Gastroesophageal sphincter (tissue), 4 donors: ENCODE measurements around the gene RUNX3. TPM values are rescaled to one million over a fixed set of nuclear protein-coding genes. Genes with fewer than 3 reads are reported as not detected.

Experiments
- ATAC-seq: fragments of 150-250 bp; one replicate; pipeline ENCODE4 v1.9.1; 2016; ENCODE audit warnings: mild to moderate bottlenecking, moderate library complexity
- H3K27ac ChIP-seq, 4 donors: fragments of 200-600 bp; sonication (generic) in 3 of 4; 1 replicate in 3 of 4; 2 replicates in 1 of 4; pipeline ENCODE4 v1.5.1; 2016 to 2019
- H3K27me3 ChIP-seq: fragments of 200-600 bp; sonication (generic); one replicate; pipeline ENCODE4 v1.5.1; 2019
- H3K36me3 ChIP-seq, 2 donors: fragments of 200-600 bp; sonication (generic); one replicate each; pipeline ENCODE4 v1.5.1; 2019; ENCODE audit warnings: control low read depth in 1 of 2
- H3K4me1 ChIP-seq, 3 donors: fragments of 200-600 bp; sonication (generic); 1 replicate in 2 of 3; 2 replicates in 1 of 3; pipeline ENCODE4 v1.5.1; 2016 to 2019; ENCODE audit warnings: control low read depth in 2 of 3
- H3K4me3 ChIP-seq, 2 donors: fragments of 200-600 bp; sonication (generic); one replicate each; pipeline ENCODE4 v1.5.1; 2019; ENCODE audit warnings: mild to moderate bottlenecking in 1 of 2, moderate library complexity in 1 of 2
- H3K9me3 ChIP-seq, 3 donors: fragments of 200-600 bp; sonication (generic); one replicate each; pipeline ENCODE4 v1.5.1; 2017 to 2019; ENCODE audit warnings: control low read depth in 2 of 3
- EP300 ChIP-seq: sonication (generic); formaldehyde crosslinking; IDR thresholded peaks from one replicate; pipeline ENCODE4 v1.6.1; 2017; ENCODE audit warnings: antibody characterized with exemption, mild to moderate bottlenecking
- POLR2A ChIP-seq, 2 donors: fragments of 450-650 bp; IDR thresholded peaks; one replicate each; pipeline ENCODE4 v1.6.1; 2017; ENCODE audit warnings: antibody characterized with exemption in 2 of 2, mild to moderate bottlenecking in 2 of 2, moderate library complexity in 1 of 2
- POLR2AphosphoS5 ChIP-seq: sonication (generic); formaldehyde crosslinking; IDR thresholded peaks from one replicate; pipeline ENCODE4 v1.6.1; 2017; ENCODE audit warnings: antibody characterized with exemption
- WGBS, 2 donors: methylation state at CpG; one replicate each; pipeline ENCODE4 v1.1.5; 2018; ENCODE audit warnings: low coverage in 1 of 2; 5-methylcytosine and 5-hydroxymethylcytosine counted together
- total RNA-seq, 4 donors: library from RNA; depleted of rRNA; stranded (reverse); fragments of >200 nt; gene quantifications; one replicate each; pipeline ENCODE4 v1.1.0, GENCODE V29; 2016
- TF ChIP-seq, protein P1 (sequence below), 4 experiments: fragments of 200-600 bp in 2 of 4; fragments of 450-650 bp in 2 of 4; sonication (generic) in 1 of 4; IDR thresholded peaks; one replicate each; pipeline ENCODE4 v1.5.1; 2017 to 2019; ENCODE audit warnings: antibody characterized with exemption in 4 of 4, mild to moderate bottlenecking in 2 of 4, moderate library complexity in 2 of 4

The RUNX3 gene
- total RNA-seq, 4 donors from 2014 or later = 0.62 to 2.0 (median 1.3) TPM

DNA sequence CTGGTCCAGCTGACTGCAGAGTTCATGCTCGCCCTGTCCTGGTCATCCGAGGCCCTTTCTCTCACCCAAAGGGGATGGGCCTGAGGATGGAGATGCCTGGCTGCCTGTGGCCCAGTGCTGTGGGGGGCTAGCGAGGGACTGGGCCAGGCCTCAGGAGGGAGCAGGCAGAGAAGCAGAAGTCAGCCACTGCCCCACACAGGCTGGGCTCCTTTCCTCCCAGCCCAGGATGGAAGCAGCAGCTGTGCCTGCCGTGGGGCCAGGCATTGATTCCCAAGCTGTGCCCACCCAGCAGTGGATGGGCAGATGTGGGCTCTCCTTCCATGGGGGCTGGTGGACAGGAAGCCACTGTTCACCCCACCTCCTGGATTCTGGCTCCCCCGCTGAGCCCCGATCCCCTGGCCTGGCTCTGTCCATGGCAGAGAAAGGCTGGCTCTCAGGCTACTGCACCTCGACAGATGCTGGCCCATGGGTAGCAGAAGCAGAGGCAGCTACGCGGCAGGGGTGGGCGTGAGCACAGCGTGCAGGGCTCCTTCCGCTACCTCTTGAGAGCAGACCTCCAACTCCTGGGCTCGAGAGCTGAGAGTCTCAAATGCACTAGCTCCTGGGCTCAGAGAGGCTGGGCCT is 24.6 kb downstream of the RUNX3 start:
- no peak for ATAC-seq
- H3K27me3 ChIP-seq = peaks cover 59% of the 10 kb centered on the region
- no peak overlapping the region for H3K4me3 ChIP-seq
- 80% methylated on average over 1 of the region's 13 CpGs; no CpG with 5 or more reads in 1 of the 2 donors for WGBS, 2 donors
- no peak overlapping the region for H3K27ac ChIP-seq
- no peak for TF ChIP-seq EP300
- no peak for TF ChIP-seq POLR2A (IDR thresholded peaks at IDR 0.05)
- TF ChIP-seq, protein P1, sequence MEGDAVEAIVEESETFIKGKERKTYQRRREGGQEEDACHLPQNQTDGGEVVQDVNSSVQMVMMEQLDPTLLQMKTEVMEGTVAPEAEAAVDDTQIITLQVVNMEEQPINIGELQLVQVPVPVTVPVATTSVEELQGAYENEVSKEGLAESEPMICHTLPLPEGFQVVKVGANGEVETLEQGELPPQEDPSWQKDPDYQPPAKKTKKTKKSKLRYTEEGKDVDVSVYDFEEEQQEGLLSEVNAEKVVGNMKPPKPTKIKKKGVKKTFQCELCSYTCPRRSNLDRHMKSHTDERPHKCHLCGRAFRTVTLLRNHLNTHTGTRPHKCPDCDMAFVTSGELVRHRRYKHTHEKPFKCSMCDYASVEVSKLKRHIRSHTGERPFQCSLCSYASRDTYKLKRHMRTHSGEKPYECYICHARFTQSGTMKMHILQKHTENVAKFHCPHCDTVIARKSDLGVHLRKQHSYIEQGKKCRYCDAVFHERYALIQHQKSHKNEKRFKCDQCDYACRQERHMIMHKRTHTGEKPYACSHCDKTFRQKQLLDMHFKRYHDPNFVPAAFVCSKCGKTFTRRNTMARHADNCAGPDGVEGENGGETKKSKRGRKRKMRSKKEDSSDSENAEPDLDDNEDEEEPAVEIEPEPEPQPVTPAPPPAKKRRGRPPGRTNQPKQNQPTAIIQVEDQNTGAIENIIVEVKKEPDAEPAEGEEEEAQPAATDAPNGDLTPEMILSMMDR (IDR thresholded peaks at IDR 0.05) = no peak
- no peak for TF ChIP-seq POLR2AphosphoS5
- H3K9me3 ChIP-seq = no peaks in the 10 kb centered on the region
- no peaks in the 10 kb centered on the region for H3K4me1 ChIP-seq
- H3K36me3 ChIP-seq = no peaks in the 10 kb centered on the region

DNA sequence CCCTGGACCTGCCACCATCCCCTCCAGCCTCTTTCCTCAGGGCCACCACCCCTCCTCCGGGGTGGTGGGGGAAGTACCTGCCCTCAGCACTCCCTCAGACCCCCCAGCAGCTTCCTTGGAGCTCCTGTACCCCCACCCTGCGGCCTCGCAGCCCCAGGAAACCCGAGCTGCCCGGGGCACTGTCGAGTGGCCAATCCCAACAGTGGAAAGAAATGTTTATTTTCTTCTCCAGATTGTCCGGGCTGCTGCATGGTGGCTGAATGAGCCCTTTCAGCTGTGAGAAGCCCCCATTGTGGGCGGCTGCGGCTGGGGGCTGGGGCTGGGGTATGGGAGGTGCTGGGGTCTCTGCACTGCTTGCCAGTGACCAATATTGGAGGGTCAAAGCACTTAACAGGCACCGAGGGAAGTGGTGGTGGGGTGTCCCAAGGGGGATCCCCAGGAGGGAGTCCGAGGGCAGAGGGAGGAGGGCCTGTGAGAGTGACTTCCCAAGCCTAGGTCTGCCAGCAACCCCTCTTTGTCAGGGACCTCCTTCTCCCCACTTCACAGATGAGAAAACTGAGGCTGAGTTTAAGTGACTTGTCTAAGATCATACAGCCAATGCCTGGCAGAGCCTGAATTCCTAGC is 25.2 kb downstream of the RUNX3 start:
- ATAC-seq = no peak
- H3K36me3 ChIP-seq = no peaks in the 10 kb centered on the region
- H3K9me3 ChIP-seq = no peaks in the 10 kb centered on the region
- no peak for TF ChIP-seq EP300
- TF ChIP-seq POLR2A (IDR thresholded peaks at IDR 0.05) = no peak
- no peak for TF ChIP-seq POLR2AphosphoS5
- TF ChIP-seq, protein P1 (IDR thresholded peaks at IDR 0.05) = no peak
- WGBS, 2 donors = no CpG with 5 or more reads among the region's 11 CpGs
- H3K27ac ChIP-seq = no peak overlapping the region
- no peaks in the 10 kb centered on the region for H3K4me1 ChIP-seq
- H3K27me3 ChIP-seq = peaks cover 61% of the 10 kb centered on the region
- H3K4me3 ChIP-seq = no peak overlapping the region

DNA sequence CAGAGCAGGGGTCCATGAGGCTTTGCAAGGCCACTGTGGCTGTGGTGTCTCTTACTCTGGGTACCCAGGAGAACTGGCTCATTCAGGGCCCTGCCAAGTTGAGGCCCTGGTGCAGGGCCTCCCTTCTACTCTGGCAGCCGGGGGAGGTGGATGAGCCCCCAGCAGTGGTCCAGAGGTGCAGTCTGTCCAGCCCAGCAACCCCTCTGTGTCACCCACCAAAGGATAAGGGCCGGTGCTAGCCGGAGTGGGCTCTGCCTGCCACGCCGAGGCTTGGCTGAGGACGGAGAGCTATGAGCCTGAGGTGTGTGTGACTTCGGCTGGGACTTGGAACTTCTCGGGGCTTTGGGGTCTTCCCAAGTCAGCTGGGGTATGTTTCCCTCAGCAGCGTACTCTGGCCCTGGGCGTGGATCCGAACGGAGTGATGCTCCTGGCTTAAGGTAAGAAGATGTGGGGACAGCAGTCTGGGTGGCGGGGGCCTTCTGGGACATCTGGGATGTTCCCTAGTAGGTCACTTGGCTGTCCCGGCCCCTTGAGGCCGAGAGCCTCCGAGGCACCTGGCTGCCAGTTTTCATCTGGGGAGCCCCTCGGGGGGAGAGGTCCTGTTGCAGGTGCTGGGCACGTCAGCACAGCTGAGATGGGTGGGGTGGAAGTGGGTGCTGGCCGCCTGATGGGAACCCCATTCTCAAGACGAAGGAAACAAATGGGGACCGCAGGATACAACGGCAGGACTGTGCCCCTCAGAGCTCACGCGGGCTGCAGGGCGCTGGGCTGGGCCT is 25.9 kb downstream of the RUNX3 start:
- Histone ChIP-seq H3K27ac (no peak overlapping the region), H3K4me3 (no peak overlapping the region), H3K9me3 (no peaks in the 10 kb centered on the region), H3K36me3 (no peaks in the 10 kb centered on the region), H3K27me3 (peaks cover 67% of the 10 kb centered on the region), H3K4me1 (no peaks in the 10 kb centered on the region)
- TF ChIP-seq, protein P1 (IDR thresholded peaks at IDR 0.05) = no peak
- no peak for TF ChIP-seq POLR2AphosphoS5
- no peak for ATAC-seq
- whole genome bisulfite sequencing, 2 donors = 38% methylated on average over 2 of the region's 25 CpGs; no CpG with 5 or more reads in 1 of the 2 donors

DNA sequence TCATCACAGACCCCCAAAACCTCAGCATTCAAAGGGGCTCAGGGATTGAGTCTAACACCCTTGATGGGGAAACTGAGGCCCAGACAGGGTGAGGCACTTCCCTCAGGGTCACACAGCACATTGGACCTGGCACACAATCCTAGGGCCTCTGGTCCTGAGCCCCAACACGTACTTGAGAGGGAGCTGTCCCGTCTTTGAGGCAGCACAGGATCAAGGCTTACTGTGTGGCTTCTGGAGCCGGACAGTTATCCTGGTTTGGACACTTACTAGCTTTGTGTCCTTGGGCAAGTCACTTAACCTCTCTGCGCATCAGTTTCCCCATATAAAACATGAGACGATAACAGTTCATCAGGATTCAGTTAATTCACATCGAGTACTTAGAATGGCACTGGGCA is 26.5 kb downstream of the RUNX3 start:
- H3K27ac ChIP-seq = no peak overlapping the region
- no peaks in the 10 kb centered on the region for H3K4me1 ChIP-seq
- 88% methylated on average over 3 of the region's 6 CpGs; no CpG with 5 or more reads in 1 of the 2 donors for WGBS, 2 donors
- H3K27me3 ChIP-seq = peaks cover 70% of the 10 kb centered on the region
- no peak for TF ChIP-seq EP300
- TF ChIP-seq POLR2A (IDR thresholded peaks at IDR 0.05) = no peak
- no peak for TF ChIP-seq POLR2AphosphoS5
- TF ChIP-seq, protein P1 (IDR thresholded peaks at IDR 0.05) = no peak
- H3K36me3 ChIP-seq = no peaks in the 10 kb centered on the region
- H3K4me3 ChIP-seq = no peak overlapping the region
- H3K9me3 ChIP-seq = no peaks in the 10 kb centered on the region
- no peak for ATAC-seq
